HG02885 (cell line): Measurements from ENCODE around the gene CORO6.

Experiments
- ATAC-seq: cut with Tn5 transposase; IDR thresholded peaks from one replicate; pipeline ENCODE4 v1.9.1; 2021; ENCODE audit warnings: mild to moderate bottlenecking; ENCODE audit not compliant: unreplicated experiment, poor library complexity

Gene CORO6

GRCh38 chr17:29592850-29593551, 29.7 kb downstream of the CORO6 start, which contains the start of gene ANKRD13B:
Gene ANKRD13B (plus strand): TSS chr17:29593132. CDS start chr17:29593622, 490 bp downstream.
- no peak for ATAC-seq

DNA sequence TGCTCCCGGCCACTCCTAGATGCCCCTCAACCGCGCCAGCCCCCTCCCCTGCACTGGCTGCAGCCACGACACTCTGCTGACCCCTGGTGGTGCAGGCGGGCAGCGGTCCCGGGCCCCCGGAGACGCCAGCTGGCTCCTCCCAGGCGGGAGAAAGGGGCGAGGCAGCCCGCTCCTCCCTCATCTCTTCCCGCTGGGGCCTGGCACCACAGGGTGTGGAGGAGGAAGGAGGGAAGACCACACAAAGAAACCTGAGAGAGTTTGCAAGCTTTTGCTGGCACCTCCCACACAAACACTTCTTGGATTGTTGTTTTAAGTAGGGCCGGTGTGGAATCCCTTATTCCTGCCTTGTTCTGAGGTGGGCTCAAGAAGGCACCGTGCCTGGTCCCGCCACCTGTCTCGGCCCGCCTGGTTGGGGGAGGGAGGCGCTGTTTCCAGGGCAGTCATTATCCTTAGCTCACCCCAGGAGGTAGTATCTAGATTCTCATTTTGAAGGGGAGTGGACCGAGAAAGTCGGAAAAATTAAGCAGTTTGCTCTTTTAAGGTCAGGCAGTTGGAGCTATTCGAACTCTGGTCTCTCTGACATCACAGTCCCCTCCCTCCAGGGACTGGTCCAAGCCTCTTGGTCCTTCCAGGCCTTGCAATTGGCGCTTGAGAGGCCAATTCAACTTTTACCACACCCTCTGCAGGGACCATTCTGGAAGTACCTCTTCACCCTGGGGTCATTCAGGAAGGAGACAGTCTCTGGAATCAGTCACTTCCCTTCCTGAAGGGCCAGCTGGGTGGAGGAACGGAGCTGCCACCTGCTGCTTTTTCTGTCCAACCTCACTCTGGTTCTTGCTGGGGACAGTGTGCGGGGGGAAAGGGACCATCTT, 30.7 kb downstream of the CORO6 start:
- no peak for ATAC-seq

GRCh38 chr17:29591146-29591736, 31.5 kb downstream of the CORO6 start:
- no peak for ATAC-seq

- ATAC-seq: no peak
These were observed 32.1 kb downstream of the CORO6 start for GRCh38 chr17:29590411-29591145.

GRCh38 chr17:29589524-29590410, 32.9 kb downstream of the CORO6 start, which contains the start of gene GIT1:
Gene GIT1 (minus strand): TSS chr17:29589648. CDS start chr17:29589378, 270 bp downstream.
- peak; percentile 69 for ATAC-seq

- ATAC-seq: peak; percentile 17
These were observed 33.9 kb downstream of the CORO6 start for GRCh38 chr17:29588562-29589411.

DNA sequence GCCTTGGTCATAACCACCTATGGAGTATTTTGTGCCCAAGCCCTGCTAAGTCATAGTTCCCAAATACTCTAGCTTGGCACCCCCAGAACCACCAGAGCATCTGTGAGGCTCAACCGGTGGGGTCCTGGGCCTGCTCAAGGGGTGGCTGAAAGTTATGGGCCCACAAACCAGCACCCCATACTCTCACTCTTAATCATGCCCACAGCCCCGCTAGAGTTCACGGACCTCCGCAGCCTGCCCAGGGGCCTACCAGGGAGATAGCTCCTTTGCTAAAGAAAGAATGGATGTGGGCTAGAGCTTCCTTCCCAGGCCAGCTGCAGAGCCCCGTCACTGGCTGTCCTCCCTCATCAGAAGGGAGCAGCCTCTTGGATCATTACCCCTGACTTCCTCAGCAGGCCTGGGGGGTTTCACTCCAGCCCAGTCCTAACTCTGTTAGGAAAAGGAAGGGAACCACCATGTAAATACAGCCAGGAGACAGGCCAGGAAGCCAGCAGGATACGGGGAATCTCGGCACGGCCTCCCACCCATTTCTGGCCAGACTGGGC, 34.6 kb downstream of the CORO6 start:
- ATAC-seq: no peak

DNA sequence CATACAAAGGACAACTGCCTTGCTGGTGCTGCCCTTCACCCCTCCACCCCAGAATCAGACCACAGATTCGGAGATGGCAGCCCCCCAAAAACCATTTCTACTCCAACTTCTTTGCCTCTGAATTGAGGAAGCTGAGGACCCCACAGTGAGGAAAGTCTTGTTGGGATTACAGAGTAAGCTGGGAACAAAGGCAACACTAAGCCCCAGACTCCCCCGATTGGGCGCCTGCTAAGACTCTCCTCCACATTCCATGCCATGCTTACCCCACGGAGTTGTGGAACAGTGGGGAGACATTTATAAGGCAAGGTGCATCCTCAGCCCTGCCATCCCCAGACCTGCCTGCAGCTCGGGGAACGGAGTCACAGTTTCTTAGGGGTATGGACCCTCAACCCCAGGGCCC, 35.1 kb downstream of the CORO6 start:
- ATAC-seq: no peak

DNA sequence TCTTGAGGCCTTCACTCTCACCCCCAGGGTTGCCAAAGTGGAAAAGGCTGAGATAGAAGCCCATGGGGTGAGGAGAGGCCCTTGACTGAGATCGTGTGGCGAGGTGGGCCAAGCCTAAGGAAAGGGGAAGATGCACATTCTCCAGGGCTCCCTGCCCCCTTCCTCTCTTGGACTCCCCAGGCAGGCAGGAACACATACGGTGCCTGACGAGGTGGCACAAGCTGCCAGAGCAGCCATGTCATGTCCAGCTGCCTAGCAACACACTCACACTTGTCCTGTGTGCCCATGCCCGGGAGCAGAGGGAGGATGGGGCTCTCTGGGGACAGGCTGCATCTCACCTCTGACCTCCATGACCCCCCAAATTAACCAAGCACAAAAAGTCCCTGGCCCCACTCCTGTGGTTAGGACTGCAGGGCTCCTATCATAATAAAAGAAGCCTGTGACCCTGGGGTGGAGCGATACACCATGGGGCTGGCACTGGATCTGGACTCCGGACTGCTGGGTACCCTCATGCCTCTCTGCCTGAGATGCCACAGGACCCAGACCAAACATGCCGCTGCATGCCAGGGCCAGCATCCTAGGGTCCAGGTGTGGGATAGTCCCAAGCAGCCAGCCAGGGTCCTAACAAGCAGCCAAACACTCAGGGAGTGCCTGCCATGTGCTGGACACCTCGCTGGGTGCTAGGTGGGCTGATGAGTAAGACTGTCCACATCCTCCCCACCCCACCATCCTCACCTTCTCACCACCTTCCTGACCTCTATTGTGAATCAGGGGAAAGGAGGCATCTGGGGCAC, 35.8 kb downstream of the CORO6 start:
- ATAC-seq: no peak

DNA sequence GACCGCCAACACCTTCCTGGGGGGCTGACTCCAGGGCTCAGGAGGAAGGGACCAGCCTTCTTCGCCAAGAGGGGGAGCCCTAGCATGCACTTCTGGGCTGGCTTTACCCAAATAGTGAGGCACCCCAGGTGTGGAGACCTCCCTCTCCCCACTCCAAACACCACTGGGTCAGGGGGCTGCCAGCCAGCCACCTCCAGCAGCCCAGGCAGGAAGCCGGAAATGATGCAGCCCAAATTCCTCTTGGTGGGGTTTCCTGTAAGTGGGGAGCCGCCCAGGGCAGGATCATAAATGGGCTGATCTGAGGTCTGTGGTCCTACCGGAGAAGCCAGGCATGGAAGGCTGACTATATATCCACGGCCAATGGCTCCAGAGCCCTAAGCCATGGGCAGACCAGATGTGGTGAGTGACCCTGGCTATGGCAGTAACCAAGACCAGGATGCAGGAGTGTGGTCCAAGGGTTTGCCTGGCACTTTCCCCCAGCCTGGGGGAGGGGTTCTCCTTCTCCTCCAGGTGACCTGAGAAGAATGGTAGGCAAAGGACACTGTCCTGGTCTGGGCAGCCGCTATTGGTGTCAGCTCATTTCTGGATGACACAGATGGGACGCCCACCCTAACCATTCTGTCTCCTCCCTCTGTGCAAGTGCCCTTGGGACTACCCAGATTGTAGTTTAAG, 37.5 kb downstream of the CORO6 start:
- no peak for ATAC-seq

DNA sequence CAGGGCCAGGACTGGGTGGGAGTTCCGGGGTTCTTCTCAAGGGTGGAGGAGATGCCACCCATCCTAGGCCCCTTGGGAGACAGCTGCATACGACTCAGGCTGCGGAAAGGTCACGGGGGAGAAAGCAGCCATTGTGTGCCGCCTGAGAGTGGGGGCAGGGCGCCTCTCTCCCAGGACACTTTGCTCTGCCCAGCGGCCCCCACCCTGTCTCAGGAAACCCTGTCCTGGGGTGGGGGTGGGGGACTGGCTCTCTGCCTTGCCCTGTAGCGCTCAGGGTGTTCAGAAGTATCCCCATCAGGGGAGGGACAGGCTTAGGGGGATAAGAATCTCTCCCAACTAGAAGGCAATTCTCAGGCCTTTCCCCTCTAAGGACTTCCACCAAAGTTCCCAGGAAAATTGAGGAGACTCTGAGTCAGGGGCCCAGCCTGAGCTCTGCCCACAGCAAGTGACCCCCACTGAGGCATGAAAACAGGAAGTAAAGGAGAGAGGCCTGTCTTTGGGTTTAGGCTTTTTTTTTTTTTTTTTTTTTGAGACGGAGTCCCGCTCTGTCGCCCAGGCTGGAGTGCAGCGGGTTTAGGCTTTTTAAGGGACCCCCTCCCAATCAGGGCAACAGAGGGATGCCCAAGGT, 38.1 kb downstream of the CORO6 start:
- ATAC-seq: no peak

DNA sequence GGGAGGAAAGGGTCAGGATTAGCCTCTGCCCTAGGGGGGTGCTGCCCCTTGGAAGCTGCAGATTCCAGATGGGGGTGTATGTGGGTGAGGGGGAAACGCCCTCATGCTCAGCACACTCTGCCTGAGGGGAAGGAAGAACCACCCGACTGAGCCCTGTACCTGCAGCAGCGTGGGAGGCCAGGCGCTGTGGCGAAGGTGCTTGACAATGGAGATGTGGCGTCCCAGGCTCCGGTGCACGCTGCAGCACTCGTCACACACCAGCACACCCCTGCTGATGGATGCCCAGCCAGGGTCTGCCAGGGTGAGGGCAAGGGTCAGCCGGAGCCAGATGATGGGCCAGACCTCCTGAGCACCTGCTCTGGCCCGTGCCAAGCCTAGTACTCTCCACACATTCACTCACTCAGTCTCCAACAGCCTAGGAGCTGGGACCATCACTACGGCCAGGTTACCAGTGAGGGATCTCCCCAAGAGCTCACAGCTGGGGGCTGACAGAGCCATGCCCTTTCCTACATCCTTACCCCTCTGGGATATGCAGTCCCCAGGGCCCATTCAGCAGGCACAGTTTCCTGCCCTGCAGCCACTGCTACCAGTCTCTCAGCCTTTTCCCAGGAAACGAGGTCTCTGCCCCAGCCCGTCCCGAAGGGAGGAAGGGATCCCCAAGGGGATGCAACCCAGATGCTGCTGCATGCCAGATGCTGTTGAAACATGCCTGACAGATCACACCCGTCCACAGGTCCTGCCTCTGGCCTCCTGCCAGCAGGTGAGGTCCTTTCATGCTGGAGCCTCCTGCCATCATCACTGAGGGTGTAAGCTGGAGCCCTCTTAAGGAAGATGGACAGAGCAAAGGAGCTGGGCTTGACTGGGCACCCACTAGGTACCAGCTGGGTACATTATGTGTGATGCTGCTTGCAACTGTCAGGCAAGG, 39.1 kb downstream of the CORO6 start:
- ATAC-seq: no peak

GRCh38 chr17:29582772-29583171, 39.9 kb downstream of the CORO6 start:
- ATAC-seq: no peak

DNA sequence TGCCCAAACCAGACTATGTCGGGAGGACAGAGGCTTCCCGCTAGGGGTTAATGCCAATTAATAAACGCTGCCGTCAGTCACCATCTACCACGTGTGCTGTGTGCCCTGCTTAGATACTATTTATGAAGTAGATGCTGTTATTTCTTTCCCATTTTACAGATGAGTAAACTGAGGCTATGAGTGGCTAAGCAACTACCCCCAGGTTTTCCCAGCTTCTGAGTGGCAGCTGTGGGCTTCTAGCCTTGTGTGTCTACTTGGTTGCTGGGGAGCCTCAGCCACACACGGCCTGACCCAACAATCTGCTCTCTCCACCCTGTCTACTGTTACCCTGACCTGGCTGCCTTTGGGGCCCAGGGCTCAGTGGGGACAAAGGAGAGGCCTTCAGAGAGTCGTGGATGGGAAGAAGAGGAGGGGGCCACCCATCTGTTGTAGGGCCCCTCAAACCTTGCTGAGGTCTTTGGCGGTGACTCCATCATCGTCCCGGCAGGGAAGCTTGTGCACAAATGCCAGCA, 40.4 kb downstream of the CORO6 start:
- ATAC-seq: no peak

DNA sequence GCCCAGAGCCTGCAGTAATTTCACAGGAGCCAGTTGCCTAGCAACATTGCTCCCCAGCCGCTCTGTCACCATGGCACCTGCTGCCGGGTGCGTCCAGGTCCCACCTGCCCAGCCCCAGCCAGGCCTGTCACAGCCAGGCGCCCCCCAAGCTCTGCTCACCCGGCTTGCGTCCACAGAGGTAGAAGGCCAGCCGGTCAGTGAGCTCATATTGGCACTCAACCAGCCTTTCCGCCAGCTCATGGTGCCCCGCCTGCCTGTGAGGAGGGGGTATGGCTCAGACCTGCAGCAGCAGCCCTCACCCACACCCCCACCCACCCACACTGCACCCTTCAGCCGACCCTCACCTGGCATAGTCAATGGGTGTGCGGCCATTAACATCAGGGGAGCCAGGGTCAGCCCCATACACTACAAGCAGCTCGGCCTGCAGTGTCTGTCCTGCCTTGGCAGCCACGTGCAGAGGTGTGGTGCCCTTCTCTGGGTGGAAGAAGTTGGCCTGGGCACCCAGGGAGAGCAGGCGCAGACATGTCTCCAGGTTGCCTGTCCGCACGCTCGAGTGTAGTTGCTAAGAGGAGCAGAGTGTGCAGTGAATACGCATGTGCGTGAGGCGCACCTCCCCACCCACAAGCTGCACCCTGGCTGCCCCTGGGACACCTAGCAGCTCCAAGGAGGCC, 41.0 kb downstream of the CORO6 start:
- ATAC-seq: no peak
